ENCODE measurements around the gene C19orf25. TPM values are rescaled to one million over a fixed set of nuclear protein-coding genes. Genes with fewer than 3 reads are reported as not detected.

The C19orf25 gene
- total and polyA plus RNA-seq, 2 of the 13 experiments (the other 11 are each of a cell fraction or from before 2014, with no cell fraction given): 14.2 to 32.4 TPM

- TF ChIP-seq TIGD3 (CRISPR knock-in tag; IDR thresholded peaks at IDR 0.05; ENCODE audit: borderline replicate concordance) (no peak), ELF3 (CRISPR knock-in tag; IDR thresholded peaks at IDR 0.05) (no peak; the same call in 1 of the 2 replicates), ZMAT3 (CRISPR knock-in tag; conservative IDR thresholded peaks at IDR 0.05) (no peak; the same call in none of the 2 replicates), PTBP1 (IDR thresholded peaks at IDR 0.05; ENCODE audit: low read depth, low read length, poor library complexity, severe bottlenecking) (no peak), SRF (IDR thresholded peaks at IDR 0.05; ENCODE audit: low read depth, low read length) (no peak), ZBTB33 (CRISPR knock-in tag; IDR thresholded peaks at IDR 0.05) (no peak), HDAC6 (IDR thresholded peaks at IDR 0.05; ENCODE audit: low read depth, low read length) (no peak), HMGXB3 (CRISPR knock-in tag; IDR thresholded peaks at IDR 0.05; ENCODE audit: borderline replicate concordance) (no peak), ZUFSP (CRISPR knock-in tag; IDR thresholded peaks at IDR 0.05; ENCODE audit: borderline replicate concordance) (no peak), ZNF142 (CRISPR knock-in tag; IDR thresholded peaks at IDR 0.05) (no peak)
Observed at GRCh38 chr19:1490311-1491113, 11.5 kb upstream of the C19orf25 start, which contains the start of gene PCSK4 (continued).
